Naive thymus-derived CD8-positive, alpha-beta T cell (primary cell): ENCODE results near the gene ARL1. TPM values are rescaled to one million over a fixed set of nuclear protein-coding genes. Genes with fewer than 3 reads are reported as not detected.
"Not testable (repeated sequence)": the region's sequence is repeated elsewhere in the genome, so short reads cannot be mapped to it uniquely, and the experiment has no call there.

Experiments used
- ATAC-seq, 2 donors: fragments of 150-1000 bp; cut with Tn5 transposase in 1 of 2; sonication (Bioruptor Pico), chemical (Tn5 transposase) in 1 of 2; 1 replicate in 1 of 2; 2 replicates in 1 of 2; pipeline ENCODE4 v1.10.0; 2021; ENCODE audit warnings: mild to moderate bottlenecking in 2 of 2, moderate library complexity in 2 of 2
- POLR2A ChIA-PET: fragments of 350-600 bp; sonication (Branson Sonifier 250); formaldehyde crosslinking; loops from one replicate; lab custom pipeline; 2021; ENCODE audit warnings: antibody characterized with exemption; lab: Charles Lee
- DNase-seq, 10 donors: peaks; one replicate each; pipeline versions ENCODE4 v3.0.0 to v3.0.0-alpha.2; 2020 to 2022
- H3K27ac Mint-ChIP-seq, 10 donors: one replicate each; pipeline ENCODE4 v1.8.0; 2020 to 2022; ENCODE audit warnings: mild to moderate bottlenecking in 10 of 10, mixed read lengths in 10 of 10, moderate library complexity in 4 of 10, inconsistent platforms in 1 of 10
- H3K27me3 Mint-ChIP-seq, 5 donors: one replicate each; pipeline ENCODE4 v1.8.0; 2021 to 2022; ENCODE audit warnings: mixed read lengths in 5 of 5
- H3K36me3 Mint-ChIP-seq, 3 donors: one replicate each; pipeline ENCODE4 v1.8.0; 2020 to 2022; ENCODE audit warnings: mixed read lengths in 3 of 3, mild to moderate bottlenecking in 2 of 3, inconsistent platforms in 1 of 3
- H3K4me1 Mint-ChIP-seq, 4 donors: one replicate each; pipeline ENCODE4 v1.8.0; 2021 to 2022; ENCODE audit warnings: mixed read lengths in 4 of 4
- H3K4me3 Mint-ChIP-seq, 10 donors: one replicate each; pipeline ENCODE4 v1.8.0; 2020 to 2022; ENCODE audit warnings: mild to moderate bottlenecking in 10 of 10, mixed read lengths in 10 of 10, moderate library complexity in 6 of 10, inconsistent platforms in 1 of 10
- H3K9me3 Mint-ChIP-seq, 9 donors: one replicate each; pipeline ENCODE4 v1.8.0; 2020 to 2022; ENCODE audit warnings: mixed read lengths in 9 of 9, mild to moderate bottlenecking in 3 of 9, inconsistent platforms in 1 of 9, moderate library complexity in 1 of 9
- polyA plus RNA-seq, 3 donors: library from polyadenylated mRNA; unstranded; fragments of 300-500 nt; fragmentation: Illumina TruSeq; gene quantifications; one replicate each; pipeline ENCODE4 v1.2.3, GENCODE V29; 2021
- total RNA-seq, 8 experiments: library from RNA in 2 of 8; stranded (reverse) in 2 of 8; gene quantifications; one replicate each; pipeline ENCODE4 v1.2.3 and lab custom pipeline; 2021 to 2026

The ARL1 gene
- total RNA-seq (10 to 100 TPM; 41.4 to 48.7 TPM), polyA plus RNA-seq (10 to 100 TPM; 20.7 to 31.3 (median 25.0) TPM), total RNA-seq (lab: John Stamatoyannopoulos, UW) (10.3 to 81.2 (median 37.7) reads per million in 6 experiments)

DNA sequence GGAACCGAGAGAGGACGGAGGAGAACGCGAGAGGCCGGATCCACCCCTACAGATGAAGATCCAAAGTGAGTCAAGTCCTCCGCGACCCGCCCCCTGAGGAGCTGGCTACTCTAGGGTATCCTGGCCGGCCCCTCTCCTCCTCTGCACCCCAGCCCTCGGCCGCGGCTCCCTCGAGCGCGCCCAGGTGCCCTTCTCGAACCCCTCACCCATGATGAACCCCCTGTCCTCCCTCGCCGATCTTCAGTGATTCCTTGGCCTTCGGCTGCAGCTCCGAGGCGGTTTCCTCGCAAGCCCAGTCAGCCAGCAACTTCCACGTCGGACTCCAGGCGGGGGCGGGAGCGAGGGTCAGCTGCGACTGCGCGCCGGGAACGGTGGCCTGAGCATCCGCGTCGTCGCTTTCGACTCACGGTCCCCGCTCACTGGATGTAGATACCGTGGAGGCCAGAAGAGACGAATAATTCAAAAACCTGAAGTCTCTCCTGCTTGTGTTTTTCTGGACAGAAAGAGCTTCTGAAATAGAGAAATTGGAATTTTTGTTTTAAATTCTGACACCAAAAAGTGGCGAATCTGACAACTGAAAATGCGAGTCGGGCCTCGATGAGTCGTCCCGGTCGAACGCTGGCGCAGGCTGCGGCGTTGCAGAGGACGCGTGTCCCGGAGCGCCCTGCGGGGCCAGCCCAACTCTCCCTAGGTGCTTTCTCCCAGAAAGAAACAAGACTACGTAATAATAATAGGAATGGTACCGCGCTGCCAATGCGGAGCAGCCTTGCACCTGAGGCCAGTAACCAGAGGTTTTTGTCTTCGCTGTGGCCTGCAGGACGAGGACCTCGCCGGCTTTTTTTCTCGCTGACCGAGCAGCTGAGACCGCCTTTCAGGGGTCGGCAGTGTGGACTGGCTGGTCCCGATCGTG is at the start of gene ARL1:
Gene ARL1, minus strand, starts transcription at position 337 of the 910 bp plus-strand sequence. Its CDS starts 127 bp downstream, at position 210.
- peak within 1 kb of the TSS; percentile 91 to 99 (median 98) for H3K4me3 Mint-ChIP-seq
- peaks cover 0 to 4% (median 0%) of the 10 kb centered on the region in 5 donors for H3K27me3 Mint-ChIP-seq
- peaks cover 0 to 4% (median 2%) of the 10 kb centered on the region in 3 donors for H3K36me3 Mint-ChIP-seq
- POLR2A ChIA-PET, result interaction anchor here (0.9 to 2.4 kb wide), 5 partner anchors 12 to 654 kb away, joined by 3 to 6 read pairs (median 5); partner anchors contain the start of genes GNPTAB and WASHC3
- no peaks in the 10 kb centered on the region for H3K9me3 Mint-ChIP-seq
- ATAC-seq, result peak; percentile 84
- peaks cover 9 to 36% (median 25%) of the 10 kb centered on the region in 4 donors for H3K4me1 Mint-ChIP-seq
- H3K27ac Mint-ChIP-seq, result peak within 1 kb of the TSS; percentile 94 to 98 (median 98)
- DNase-seq, result peak; percentile 51 to 81 (median 67)

DNA sequence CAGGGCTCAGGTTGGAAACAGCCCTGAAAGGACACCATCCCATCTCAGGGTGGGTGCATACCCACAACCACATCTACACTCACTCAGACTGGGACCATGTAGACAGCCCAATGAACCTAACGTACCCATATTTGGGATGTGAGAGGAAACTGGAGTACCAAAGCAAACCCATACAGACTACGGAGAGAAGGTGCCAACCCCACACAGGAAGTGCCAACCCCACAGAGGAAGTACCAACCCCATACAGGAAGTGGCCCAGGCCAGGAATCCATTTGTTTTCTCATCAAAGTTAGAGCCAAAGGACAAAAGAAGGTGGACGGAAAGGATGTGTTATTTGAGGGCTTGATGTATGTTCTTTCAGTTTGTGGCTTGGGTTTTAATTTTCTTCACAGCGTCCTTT is 48.1 kb upstream of the ARL1 start:
- Mint-ChIP-seq H3K27me3 (no peaks in the 10 kb centered on the region), H3K27ac (peak overlapping the region in 9 of 10 donors; percentile 20 to 77 (median 54)), H3K4me3 (peak overlapping the region; percentile 20 to 80 (median 62)), H3K9me3 (peaks cover 0 to 12% (median 7%) of the 10 kb centered on the region in 9 donors), H3K4me1 (peaks cover 6 to 13% (median 12%) of the 10 kb centered on the region in 4 donors), H3K36me3 (peaks cover 0 to 6% (median 4%) of the 10 kb centered on the region in 3 donors)
- ATAC-seq (peak in 1 of 2 donors; percentile 82), DNase-seq (peak in 5 of 10 donors; percentile 4 to 38 (median 30))
- POLR2A ChIA-PET, result no interaction called here

DNA sequence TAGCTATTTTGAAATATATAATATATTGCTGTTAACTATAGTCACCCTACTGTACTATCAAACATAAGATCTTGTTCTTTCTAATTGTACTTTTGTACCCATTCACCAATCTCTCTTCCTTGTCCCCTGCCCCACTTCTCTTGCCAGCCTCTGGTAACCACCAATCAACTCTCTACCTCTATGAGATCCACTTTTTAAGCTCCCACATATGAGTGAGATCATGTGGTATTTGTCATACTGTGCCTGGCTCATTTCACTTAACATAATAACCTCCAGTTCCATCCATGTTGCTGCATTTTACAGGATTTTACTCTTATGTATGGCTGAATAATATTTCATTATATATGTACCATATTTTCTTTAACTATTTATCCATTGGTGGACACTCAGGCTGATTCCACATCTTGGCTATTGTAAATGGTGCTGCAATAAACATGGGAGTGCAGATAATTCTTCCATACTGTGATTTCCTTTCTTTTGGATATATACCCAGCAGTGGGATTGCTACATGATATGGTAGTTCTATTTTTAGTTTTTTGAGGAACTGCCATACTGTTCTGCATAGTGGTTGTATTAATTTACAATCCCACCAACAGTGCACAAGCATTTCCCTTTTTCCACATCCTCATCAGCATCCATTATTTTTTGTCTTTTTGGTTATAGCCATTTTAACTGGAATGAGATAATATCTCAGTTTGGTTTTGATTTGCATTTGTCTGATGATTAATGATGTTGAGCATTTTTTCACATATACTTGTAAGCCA is 34.1 kb upstream of the ARL1 start:
- Mint-ChIP-seq H3K4me1 (peaks cover 0 to 1% (median 0%) of the 10 kb centered on the region in 4 donors), H3K4me3 (no peak overlapping the region), H3K27ac (peak overlapping the region in 1 of 10 donors; percentile 15), H3K9me3 (no peaks in the 10 kb centered on the region), H3K27me3 (peaks cover 0 to 9% (median 2%) of the 10 kb centered on the region in 5 donors), H3K36me3 (peaks cover 0 to 3% (median 0%) of the 10 kb centered on the region in 3 donors)
- POLR2A ChIA-PET, result no interaction called here
- ATAC-seq (no peak), DNase-seq (no peak)

DNA sequence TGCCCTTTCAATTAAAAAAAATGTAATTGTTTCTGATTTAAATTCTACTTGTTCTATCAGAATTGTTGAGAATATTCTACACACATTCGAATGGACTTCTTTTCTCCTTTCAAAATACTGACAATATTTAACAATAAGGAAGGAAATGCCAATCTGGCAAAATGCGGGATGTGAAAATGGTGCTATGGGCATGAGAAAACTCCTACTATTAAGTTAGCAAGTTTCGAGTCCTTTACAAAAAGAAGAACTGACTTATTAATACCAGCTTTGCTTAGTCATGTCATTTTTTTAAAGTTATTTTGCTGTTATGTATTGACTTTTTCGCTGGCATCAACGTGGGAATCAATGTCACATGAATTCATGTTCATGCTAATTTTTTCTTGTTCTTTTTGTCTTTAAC is 31.7 kb upstream of the ARL1 start:
- no peak for DNase-seq
- Mint-ChIP-seq H3K36me3 (no peaks in the 10 kb centered on the region), H3K4me1 (peaks cover 0 to 1% (median 0%) of the 10 kb centered on the region in 4 donors), H3K9me3 (peaks cover 0 to 3% (median 0%) of the 10 kb centered on the region in 9 donors), H3K27me3 (peaks cover 0 to 10% (median 3%) of the 10 kb centered on the region in 5 donors), H3K4me3 (no peak overlapping the region), H3K27ac (no peak overlapping the region)
- no peak for ATAC-seq
- POLR2A ChIA-PET, result no interaction called here

DNA sequence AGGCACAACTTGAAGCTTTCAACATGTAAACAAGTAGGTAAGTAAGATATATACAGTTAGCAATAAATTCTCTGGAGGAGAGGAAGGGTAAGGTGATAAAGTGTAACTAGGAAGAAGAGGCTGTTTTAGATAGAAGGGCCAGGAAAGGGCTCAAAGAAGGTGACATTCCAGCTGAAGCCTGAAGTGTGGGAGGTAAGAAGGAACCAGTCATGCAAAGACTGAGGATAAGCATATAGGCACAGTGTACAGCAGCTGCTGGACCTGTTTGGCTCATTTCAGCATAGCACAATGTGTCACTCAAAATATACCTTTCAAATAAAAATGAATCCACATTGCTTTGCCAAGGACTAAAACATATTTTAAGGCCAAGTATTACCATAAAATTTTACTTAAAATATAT is 28.6 kb upstream of the ARL1 start:
- no peak for DNase-seq
- Mint-ChIP-seq H3K36me3 (no peaks in the 10 kb centered on the region), H3K4me3 (no peak overlapping the region), H3K27me3 (peaks cover 0 to 11% (median 7%) of the 10 kb centered on the region in 5 donors), H3K27ac (no peak overlapping the region), H3K9me3 (peaks cover 0 to 3% (median 0%) of the 10 kb centered on the region in 9 donors), H3K4me1 (peaks cover 0 to 1% (median 0%) of the 10 kb centered on the region in 4 donors)
- POLR2A ChIA-PET, result no interaction called here
- ATAC-seq, result no peak

DNA sequence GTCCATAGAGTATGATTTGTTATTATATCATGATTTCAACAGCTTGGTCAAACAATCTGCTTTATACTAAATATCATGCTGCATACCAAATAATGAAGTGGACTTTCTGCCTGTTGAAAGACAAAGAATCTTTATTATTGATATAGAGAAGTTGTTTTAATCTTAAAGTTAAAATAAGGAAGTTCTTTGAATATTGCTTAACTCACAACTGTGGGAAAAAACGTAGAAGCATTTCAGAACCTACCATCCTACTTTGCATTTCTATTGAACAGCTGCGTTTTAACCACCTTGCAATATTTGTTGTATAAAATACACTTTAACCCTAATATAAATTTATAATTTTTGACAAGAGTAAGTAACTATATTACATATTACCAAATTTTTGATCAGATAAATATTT is 22.9 kb upstream of the ARL1 start:
- H3K27ac Mint-ChIP-seq, result no peak overlapping the region
- peaks cover 0 to 8% (median 3%) of the 10 kb centered on the region in 5 donors for H3K27me3 Mint-ChIP-seq
- DNase-seq (no peak), ATAC-seq (no peak)
- no peaks in the 10 kb centered on the region for H3K4me1 Mint-ChIP-seq
- no peaks in the 10 kb centered on the region for H3K36me3 Mint-ChIP-seq
- POLR2A ChIA-PET, result no interaction called here
- H3K9me3 Mint-ChIP-seq, result no peaks in the 10 kb centered on the region
- no peak overlapping the region for H3K4me3 Mint-ChIP-seq

DNA sequence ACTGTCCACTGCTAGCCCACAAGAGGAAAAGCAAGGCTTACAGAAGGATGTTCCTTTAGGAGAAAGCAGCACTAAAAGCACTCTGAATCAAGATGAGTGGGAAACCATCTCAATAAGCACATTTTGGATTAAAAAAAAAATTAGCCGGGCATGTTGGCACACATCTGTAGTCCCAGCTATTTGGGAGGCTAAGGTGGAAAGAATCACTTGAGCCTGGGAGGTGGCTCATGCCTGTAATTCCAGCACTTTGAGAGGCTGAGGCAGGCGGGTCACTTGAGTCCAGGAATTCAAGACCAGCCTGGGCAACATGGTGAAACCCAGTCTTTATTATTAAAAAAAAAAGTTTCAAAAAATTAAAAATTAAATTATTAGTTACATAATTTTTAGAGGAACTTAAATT is 17.0 kb upstream of the ARL1 start:
- Mint-ChIP-seq H3K27me3 (peaks cover 0 to 4% (median 3%) of the 10 kb centered on the region in 5 donors), H3K4me1 (no peaks in the 10 kb centered on the region), H3K36me3 (no peaks in the 10 kb centered on the region), H3K4me3 (no peak overlapping the region), H3K9me3 (no peaks in the 10 kb centered on the region), H3K27ac (no peak overlapping the region)
- POLR2A ChIA-PET, result no interaction called here
- DNase-seq (no peak), ATAC-seq (no peak)

DNA sequence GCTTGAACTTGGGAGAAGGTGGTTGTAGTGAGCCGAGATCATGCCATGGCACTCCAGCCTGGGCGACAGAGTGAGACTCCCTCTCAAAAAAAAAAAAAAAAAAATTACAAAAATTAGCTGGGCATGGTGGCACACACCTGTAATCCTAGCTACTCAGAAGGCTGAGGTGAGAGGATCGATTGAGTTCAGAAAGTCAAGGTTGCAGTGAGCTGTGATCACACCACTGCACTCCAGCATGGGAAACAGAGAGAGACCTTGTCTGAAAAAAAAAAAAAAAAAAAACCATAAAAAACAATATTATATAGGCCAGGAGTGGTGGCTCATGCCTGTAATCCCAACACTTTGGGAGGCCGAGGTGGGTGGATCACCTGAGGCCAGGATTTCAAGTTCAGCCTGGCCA is 14.5 kb upstream of the ARL1 start:
- POLR2A ChIA-PET, H3K4me3 Mint-ChIP-seq, H3K9me3 Mint-ChIP-seq, H3K27me3 Mint-ChIP-seq, ATAC-seq, DNase-seq, H3K27ac Mint-ChIP-seq, H3K4me1 Mint-ChIP-seq, H3K36me3 Mint-ChIP-seq: not testable (repeated sequence)

DNA sequence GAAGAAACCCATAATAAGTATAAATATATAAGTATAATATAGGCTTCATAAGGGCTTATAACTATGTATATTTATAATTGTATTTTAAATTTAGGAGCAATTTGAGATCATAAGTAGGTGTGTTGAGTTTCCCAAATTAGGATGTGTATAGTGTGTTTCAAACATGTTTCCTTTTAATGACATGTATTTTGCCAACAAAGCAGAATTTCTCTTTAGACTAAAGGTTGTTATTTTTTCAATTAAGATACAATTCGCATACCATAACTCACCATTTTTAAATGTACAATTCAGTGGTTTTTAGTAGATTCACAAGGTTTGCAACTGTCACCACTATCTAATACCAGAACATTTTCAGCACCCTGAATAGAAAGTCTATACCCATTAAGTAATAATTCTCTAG is 7.7 kb upstream of the ARL1 start:
- DNase-seq (no peak), ATAC-seq (no peak)
- no peaks in the 10 kb centered on the region for H3K9me3 Mint-ChIP-seq
- peaks cover 0 to 5% (median 4%) of the 10 kb centered on the region in 5 donors for H3K27me3 Mint-ChIP-seq
- no peaks in the 10 kb centered on the region for H3K36me3 Mint-ChIP-seq
- no peak overlapping the region for H3K4me3 Mint-ChIP-seq
- no peak overlapping the region for H3K27ac Mint-ChIP-seq
- POLR2A ChIA-PET, result no interaction called here
- H3K4me1 Mint-ChIP-seq, result no peaks in the 10 kb centered on the region

DNA sequence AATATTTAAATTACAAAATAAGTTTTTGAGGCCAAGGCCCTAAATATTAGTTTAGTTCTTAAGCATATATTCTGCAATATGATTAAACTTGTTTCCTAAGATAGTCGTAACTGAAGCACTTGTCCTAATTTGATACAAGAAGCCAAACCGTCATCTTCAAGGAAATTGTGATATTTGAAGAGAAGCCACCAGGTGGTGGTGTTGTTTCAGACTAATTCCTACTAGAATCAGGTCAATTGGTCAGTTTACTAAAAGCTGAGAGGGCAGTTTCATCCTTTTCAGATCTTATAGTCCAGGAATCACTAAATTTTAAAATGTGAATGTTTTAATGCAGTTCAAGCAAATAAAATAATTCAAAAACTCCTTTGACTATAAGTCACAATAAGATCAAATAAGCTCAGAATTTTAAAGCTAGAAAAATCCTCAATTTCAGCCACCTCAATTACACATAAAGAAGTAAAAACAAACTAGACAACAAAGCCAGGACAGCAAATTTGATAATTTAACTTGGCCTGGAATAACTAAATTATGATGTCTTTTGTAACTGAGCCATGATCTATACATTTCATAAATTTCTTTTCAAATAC is 7.1 kb upstream of the ARL1 start:
- ATAC-seq (no peak), DNase-seq (peak in 4 of 10 donors; percentile 9 to 29 (median 19))
- POLR2A ChIA-PET, result no interaction called here
- Mint-ChIP-seq H3K4me1 (no peaks in the 10 kb centered on the region), H3K9me3 (no peaks in the 10 kb centered on the region), H3K4me3 (no peak overlapping the region), H3K27ac (no peak overlapping the region), H3K36me3 (no peaks in the 10 kb centered on the region), H3K27me3 (peaks cover 0 to 5% (median 4%) of the 10 kb centered on the region in 5 donors)

DNA sequence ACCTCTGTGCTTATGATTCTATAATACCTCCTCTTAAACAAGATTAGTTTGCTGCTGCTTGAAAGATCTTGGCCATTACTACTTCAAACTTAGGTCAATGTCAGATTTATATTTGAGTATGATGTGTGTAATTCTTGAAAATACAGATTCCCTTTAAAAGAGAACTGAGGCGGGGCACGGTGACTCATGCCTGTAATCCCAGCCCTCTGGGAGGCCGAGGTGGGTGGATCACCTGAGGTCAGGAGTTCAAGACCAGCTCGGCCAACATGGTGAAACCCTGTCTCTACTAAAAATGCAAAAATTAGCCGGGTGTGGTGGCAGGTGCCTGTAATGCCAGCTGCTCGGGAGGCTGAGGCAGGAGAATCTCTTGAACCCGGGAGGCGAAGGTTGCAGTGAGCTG is 2.6 kb upstream of the ARL1 start:
- peak overlapping the region in 1 of 10 donors; percentile 37 for H3K4me3 Mint-ChIP-seq
- POLR2A ChIA-PET, result not testable (repeated sequence)

DNA sequence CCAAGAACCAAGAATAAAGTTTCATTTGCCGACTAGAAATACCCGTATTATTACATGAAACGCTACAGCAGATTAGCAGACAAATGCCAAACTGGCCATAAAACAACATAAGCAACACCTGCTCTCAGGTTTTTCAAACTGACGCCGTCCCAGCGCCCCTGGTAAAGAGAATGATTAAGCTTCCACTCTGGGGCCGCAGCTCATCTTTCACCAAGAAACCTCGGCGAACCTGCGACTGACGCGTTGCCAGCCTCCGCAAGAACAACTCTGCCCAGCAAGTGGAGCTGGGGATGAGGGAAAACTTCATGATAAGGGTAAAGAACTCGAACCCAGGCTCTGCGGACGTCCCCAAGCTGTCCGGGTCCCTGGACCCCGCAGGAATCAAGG is 530 bp downstream of the ARL1 start:
- Mint-ChIP-seq H3K27ac (peak overlapping the region; percentile 94 to 98 (median 98)), H3K9me3 (no peaks in the 10 kb centered on the region), H3K27me3 (no peaks in the 10 kb centered on the region), H3K4me1 (peaks cover 9 to 36% (median 26%) of the 10 kb centered on the region in 4 donors), H3K4me3 (peak overlapping the region; percentile 91 to 99 (median 98)), H3K36me3 (peaks cover 0 to 8% (median 2%) of the 10 kb centered on the region in 3 donors)
- POLR2A ChIA-PET, result interaction anchor here (0.6 to 1.7 kb wide), 5 partner anchors 12 to 655 kb away, joined by 3 to 5 read pairs (median 4); partner anchors contain the start of gene WASHC3
- ATAC-seq (peak; percentile 24 to 29), DNase-seq (peak in 5 of 10 donors; percentile 1 to 21 (median 2))

More for the DNA sequence above, 2.6 kb upstream of the ARL1 start:
- not testable (repeated sequence) for H3K36me3 Mint-ChIP-seq, H3K27me3 Mint-ChIP-seq, ATAC-seq, DNase-seq, H3K9me3 Mint-ChIP-seq
- Mint-ChIP-seq H3K4me1 (peaks cover 6 to 28% (median 17%) of the 10 kb centered on the region in 4 donors), H3K27ac (peak overlapping the region in 1 of 10 donors; percentile 51)
